Stomach smooth muscle (tissue), 2 donors: ENCODE data around the gene FBF1.

Experiments used
- H3K27ac ChIP-seq: one replicate; pipeline ENCODE4 v1.7.0; 2013; ENCODE audit warnings: mild to moderate bottlenecking, low read length, inconsistent platforms
- H3K27me3 ChIP-seq, 2 donors: one replicate each; pipeline ENCODE4 v1.7.0; 2013; ENCODE audit warnings: low read length in 2 of 2; ENCODE audit not compliant: insufficient read depth in 2 of 2, control insufficient read depth in 1 of 2
- H3K36me3 ChIP-seq, 2 donors: one replicate each; pipeline ENCODE4 v1.7.0; 2013; ENCODE audit warnings: low read length in 2 of 2; ENCODE audit not compliant: control insufficient read depth in 2 of 2, insufficient read depth in 2 of 2
- H3K4me1 ChIP-seq: one replicate; pipeline ENCODE4 v1.7.0; 2013; ENCODE audit warnings: low read length; ENCODE audit not compliant: control insufficient read depth, insufficient read depth
- H3K4me3 ChIP-seq, 2 donors: one replicate each; pipeline ENCODE4 v1.7.0; 2013; ENCODE audit warnings: low read length in 2 of 2
- H3K9ac ChIP-seq, 2 donors: one replicate each; pipeline ENCODE4 v1.7.0; 2013; ENCODE audit warnings: low read length in 2 of 2, mild to moderate bottlenecking in 1 of 2
- H3K9me3 ChIP-seq, 2 donors: one replicate each; pipeline ENCODE4 v1.7.0; 2013; ENCODE audit warnings: low read length in 2 of 2; ENCODE audit not compliant: control insufficient read depth in 2 of 2
- donor health status: healthy.
- donor health status: Pancreatic carcinoma.

FBF1 gene

DNA sequence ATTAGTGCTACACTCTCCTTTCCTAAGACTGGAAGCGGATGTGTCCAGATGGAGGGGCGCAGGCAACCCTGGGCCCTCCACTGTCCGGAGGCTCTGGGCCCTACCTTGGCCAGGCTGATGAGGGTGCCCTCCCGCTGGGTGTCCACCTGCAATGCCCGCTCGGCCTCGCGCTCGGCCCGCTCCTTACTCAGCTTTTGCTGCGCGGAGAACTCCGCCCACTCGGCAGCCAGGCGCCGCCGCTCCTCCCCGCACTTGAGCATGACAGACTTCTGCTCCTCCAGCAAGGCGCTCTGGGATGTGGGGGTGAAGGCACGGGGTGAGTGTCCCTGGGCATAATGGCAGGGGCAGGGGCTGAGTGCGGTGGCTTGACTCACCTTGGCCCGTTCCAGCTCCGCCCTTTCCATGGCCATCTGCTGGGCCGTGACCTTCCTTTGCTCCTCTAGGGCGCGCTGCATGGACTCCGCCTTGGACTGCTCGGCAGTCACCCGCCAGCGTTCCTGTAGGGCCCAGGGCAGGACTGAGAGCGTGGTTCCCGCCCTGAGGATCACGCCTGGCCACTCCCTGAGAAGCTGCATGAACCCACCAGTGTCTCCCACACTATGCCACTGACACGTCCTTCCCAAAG lies 26.1 kb downstream of the FBF1 start:
- H3K9ac ChIP-seq: no peak overlapping the region
- H3K27me3 ChIP-seq: no peaks in the 10 kb centered on the region
- H3K36me3 ChIP-seq: peaks cover 0 to 10% of the 10 kb centered on the region in 2 donors
- no peak overlapping the region for H3K4me3 ChIP-seq
- H3K9me3 ChIP-seq: no peaks in the 10 kb centered on the region
- no peaks in the 10 kb centered on the region for H3K4me1 ChIP-seq
- no peak overlapping the region for H3K27ac ChIP-seq

DNA sequence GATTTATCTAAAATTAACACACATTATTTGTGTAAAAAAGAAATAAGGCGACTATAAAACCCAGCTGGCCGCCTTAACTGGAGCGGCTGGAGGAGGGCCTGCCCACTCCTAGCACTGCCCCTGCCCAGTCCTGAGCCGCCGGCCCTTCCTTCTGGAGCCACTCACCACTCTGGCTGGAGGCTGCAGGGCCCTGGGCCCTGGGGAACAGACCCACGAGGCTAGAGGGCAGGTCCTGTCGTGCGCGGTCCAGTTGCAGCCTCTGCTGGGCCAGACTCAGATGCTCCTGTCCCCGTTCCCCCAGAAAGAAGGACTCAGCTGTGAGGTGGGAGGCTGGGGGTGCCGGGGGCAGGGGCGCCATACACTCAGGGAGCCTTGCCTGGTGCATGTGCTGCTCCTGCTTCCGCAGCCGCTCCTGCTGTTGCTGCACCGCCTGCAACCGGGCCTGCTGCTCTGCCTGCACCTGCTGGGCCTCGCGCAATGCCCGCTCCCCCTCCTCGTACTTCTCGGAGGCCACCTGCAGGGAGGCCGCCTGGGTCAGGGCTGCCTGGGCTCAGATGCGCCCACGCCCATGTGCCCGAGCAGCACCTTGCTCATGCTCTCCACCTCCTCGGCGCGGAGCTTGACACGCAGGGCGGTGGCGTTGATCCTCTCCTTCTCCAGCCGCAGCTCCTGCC lies 27.2 kb downstream of the FBF1 start:
- no peak overlapping the region for H3K27ac ChIP-seq
- H3K9me3 ChIP-seq: no peaks in the 10 kb centered on the region
- no peak overlapping the region for H3K9ac ChIP-seq
- H3K4me1 ChIP-seq: no peaks in the 10 kb centered on the region
- H3K4me3 ChIP-seq: no peak overlapping the region
- H3K36me3 ChIP-seq: peaks cover 0 to 10% of the 10 kb centered on the region in 2 donors
- H3K27me3 ChIP-seq: no peaks in the 10 kb centered on the region

DNA sequence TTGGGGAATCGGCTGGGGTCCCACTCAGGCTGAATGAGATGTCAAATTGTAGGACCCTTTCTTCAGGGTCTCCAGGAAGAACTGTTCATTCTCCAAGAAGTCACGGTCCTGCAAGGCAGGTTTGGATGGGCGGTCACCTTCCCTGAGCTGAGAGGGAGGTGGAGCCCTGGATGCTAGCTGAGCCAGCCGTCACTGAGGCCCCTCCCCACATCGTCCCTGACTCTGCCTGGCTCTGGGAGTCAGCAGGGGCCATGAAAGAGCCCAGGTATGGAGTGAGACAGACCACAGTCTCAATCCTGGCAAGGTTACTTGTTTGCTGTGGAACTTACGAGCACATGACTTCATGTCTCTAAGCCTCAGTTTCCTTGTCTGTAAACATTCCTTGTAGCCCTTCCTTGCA lies 30.1 kb downstream of the FBF1 start:
- no peaks in the 10 kb centered on the region for H3K4me1 ChIP-seq
- H3K9ac ChIP-seq: no peak overlapping the region
- H3K9me3 ChIP-seq: no peaks in the 10 kb centered on the region
- no peak overlapping the region for H3K4me3 ChIP-seq
- peaks cover 0 to 10% of the 10 kb centered on the region in 2 donors for H3K36me3 ChIP-seq
- no peak overlapping the region for H3K27ac ChIP-seq
- H3K27me3 ChIP-seq: no peaks in the 10 kb centered on the region

DNA sequence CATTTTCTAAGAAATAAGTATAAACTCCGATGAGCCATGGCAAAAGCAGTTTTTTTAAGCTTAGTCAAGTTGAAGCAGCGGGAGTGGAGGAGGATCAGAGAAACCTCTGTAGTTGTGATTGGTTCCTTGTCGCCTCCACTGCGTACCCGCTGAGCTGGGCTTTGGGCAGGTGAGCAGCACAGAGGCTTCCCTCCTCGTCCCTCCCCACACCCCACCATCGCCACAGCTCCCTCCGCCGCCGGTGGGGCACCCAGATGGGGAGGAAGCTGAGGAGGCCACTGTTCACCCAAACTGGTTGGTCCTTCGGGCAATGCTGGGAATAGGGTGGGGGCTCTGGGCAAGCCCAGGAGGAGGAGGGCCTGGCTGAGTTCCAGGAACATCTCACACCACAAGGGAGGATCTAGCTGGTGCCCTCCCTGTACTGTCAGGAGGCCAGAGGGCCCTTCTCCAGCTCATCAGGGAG lies 31.0 kb downstream of the FBF1 start:
- Histone ChIP-seq H3K4me3 (no peak overlapping the region), H3K27ac (no peak overlapping the region), H3K27me3 (no peaks in the 10 kb centered on the region), H3K9me3 (no peaks in the 10 kb centered on the region), H3K9ac (no peak overlapping the region), H3K36me3 (peaks cover 0 to 10% of the 10 kb centered on the region in 2 donors), H3K4me1 (peaks cover 2% of the 10 kb centered on the region)

DNA sequence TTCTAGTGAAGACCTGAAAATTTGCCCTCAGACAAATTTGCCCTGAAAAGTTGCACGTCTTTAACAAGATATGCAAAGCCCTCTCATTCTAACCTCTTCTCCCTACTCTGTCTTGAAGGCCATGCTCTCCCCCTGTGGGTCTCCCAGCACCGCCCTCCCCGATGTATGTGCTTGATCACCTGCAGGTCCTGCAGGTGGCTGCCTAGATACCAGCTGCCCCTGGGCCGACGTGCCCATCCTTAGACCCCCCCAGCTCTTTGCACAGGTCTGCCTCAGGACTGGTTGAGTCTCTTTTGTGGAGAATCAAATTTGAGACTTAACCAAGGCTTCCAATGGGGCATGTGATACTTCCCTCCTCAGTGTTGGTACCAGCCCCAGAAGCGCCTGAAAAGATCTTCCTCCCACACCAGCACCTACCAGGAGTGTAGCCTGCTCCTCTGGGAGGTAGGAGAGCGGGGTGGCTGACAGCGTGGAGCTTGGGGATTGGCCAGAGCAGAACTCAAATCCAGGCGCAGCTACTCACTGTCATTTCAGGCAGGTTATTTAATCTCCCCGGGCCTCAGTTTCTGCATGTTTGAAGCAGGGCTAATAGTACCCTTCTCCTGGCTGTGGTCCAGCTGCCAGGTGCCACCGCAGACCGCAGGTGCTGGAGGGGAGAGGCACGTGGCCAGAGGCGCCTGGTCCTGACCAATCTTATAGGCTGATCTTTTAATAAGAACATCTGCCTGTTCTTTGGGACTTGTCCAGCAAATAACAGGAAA lies 31.6 kb downstream of the FBF1 start:
- Histone ChIP-seq H3K4me1 (peaks cover 2% of the 10 kb centered on the region), H3K9ac (no peak overlapping the region), H3K9me3 (no peaks in the 10 kb centered on the region), H3K27me3 (no peaks in the 10 kb centered on the region), H3K27ac (no peak overlapping the region), H3K4me3 (no peak overlapping the region), H3K36me3 (peaks cover 0 to 8% of the 10 kb centered on the region in 2 donors)

DNA sequence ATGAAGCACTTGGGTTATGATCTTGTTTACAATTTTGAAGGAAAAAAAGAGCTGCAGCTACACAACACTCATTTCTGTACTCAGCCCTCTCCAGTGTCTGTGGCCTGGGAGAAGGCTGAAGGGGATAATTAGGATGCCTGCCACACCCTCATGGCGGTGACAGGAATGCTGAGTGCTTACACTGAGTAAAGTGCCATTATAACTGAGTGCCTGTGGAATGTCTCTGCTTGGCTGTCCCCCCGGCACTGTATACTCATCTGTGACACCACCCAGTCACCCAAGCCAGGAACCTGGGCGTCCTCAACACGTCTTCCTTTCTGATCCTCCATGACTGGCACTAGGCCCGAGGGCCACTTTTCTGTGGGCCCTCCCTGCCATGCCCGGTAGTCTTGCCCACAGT lies 32.6 kb downstream of the FBF1 start:
- H3K27me3 ChIP-seq: no peaks in the 10 kb centered on the region
- H3K36me3 ChIP-seq: peaks cover 0 to 6% of the 10 kb centered on the region in 2 donors
- H3K9ac ChIP-seq: no peak overlapping the region
- H3K27ac ChIP-seq: no peak overlapping the region
- no peaks in the 10 kb centered on the region for H3K9me3 ChIP-seq
- peaks cover 7% of the 10 kb centered on the region for H3K4me1 ChIP-seq
- no peak overlapping the region for H3K4me3 ChIP-seq

DNA sequence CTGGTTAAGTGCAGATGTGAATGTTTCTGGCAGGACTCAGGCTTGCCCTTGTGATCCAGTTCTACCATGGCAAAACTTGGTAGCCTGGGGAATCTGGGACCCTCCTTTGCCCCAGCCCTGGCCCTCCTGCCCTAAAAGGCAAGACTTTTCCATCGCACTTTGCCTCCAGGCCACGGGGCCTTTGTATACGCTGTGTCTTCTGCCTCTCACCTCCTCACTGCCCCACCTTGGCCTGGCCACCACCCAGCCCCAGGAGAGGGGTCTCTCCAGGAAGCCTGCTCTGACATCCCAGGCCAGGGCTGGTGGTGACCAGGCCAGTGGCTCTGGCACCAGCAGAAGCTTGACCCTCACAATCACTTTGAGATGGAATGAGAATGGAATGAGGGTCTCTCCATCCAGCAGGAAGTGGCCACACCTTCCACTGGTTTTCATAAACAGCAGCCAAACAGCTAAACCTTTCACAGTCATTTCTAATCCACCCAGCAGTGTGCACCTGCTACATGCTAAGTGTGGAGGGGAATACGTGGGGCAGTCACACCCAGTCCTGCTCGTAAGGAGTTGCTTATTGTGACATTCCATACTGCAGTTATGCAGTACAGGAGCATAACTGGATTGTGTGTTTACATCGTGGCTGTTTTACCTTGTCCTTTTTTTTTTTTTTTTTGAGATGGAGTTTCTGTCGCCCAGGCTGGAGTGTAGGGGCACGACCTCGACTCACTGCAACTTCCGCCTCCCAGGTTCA lies 34.5 kb downstream of the FBF1 start:
- Histone ChIP-seq H3K4me1 (peaks cover 7% of the 10 kb centered on the region), H3K9ac (peak overlapping the region in 1 of 2 donors; percentile 31), H3K4me3 (no peak overlapping the region), H3K27me3 (no peaks in the 10 kb centered on the region), H3K36me3 (peaks cover 3 to 8% of the 10 kb centered on the region in 2 donors), H3K9me3 (no peaks in the 10 kb centered on the region), H3K27ac (no peak overlapping the region)

DNA sequence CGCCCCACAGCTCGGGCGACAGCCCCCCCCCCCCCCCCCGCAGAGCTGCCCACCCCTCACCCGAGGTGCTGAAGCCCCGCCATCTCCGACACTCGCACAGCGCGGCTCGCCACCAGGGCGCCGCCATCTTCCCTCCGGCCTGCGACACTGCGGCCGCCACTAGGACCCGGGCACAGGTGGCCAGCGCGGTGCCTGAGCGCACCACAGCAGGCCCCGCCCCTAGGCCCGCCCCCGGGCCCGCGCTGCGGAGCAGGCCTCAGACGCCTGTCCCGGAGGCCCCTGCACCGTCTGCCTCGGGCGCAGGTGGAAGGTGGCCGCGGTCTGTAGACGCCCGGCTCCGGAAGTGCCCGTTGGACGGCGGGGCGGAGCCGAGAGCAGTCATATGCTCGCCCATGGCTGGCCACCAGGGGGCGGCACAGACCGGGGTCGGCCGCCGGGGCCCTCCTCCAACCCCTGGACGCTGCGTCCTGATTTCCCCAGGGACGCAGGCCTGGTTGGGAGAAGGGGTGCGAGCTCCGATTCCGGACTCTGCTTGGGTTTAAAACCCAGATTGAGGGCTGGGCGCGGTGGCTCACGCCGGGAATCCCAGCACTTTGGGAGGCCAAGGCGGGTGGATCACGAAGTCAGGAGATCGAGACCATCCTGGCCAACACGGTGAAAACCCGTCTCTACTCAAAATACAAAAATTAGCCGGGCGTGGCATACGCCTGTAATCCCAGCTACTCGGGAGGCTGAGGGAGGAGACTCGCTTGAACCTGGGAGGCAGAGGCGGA lies 35.9 kb downstream of the FBF1 start, which contains the start of gene MRPL38:
Gene MRPL38 (minus strand): TSS at position 136 of the 773 bp plus-strand sequence. CDS start 9 bp downstream, at position 127.
- peaks cover 9 to 14% of the 10 kb centered on the region in 2 donors for H3K36me3 ChIP-seq

DNA sequence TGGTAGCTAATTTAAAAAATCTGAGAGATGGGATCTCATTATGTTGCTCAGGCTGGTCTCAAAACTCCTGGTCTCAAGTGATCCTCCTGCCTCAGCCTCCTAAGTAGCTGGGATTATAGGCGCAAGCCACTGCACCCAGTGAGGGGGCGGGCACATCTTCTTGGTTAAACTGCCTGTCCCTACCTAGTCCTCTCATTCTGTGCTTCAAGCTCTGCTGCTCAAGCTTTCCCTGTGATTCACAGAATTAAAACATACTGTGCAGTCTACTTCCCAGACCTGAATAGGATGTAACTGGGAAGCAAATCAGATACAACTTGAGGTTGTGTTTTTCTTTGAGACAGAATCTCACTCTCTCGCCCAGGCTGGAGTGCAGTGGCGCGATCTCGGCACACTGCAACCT lies 38.4 kb downstream of the FBF1 start:
- Histone ChIP-seq H3K4me1 (peaks cover 11% of the 10 kb centered on the region), H3K4me3 (no peak overlapping the region), H3K9ac (no peak overlapping the region), H3K27ac (no peak overlapping the region), H3K36me3 (peaks cover 16 to 29% of the 10 kb centered on the region in 2 donors), H3K9me3 (no peaks in the 10 kb centered on the region), H3K27me3 (no peaks in the 10 kb centered on the region)

More for the DNA sequence above, 35.9 kb downstream of the FBF1 start, which contains the start of gene MRPL38:
- Histone ChIP-seq H3K27ac (peak within 1 kb of the TSS; percentile 83), H3K27me3 (no peaks in the 10 kb centered on the region), H3K4me3 (peak within 1 kb of the TSS; percentile 70 to 79), H3K9ac (peak within 1 kb of the TSS; percentile 89 to 90), H3K4me1 (peaks cover 7% of the 10 kb centered on the region), H3K9me3 (no peaks in the 10 kb centered on the region)

DNA sequence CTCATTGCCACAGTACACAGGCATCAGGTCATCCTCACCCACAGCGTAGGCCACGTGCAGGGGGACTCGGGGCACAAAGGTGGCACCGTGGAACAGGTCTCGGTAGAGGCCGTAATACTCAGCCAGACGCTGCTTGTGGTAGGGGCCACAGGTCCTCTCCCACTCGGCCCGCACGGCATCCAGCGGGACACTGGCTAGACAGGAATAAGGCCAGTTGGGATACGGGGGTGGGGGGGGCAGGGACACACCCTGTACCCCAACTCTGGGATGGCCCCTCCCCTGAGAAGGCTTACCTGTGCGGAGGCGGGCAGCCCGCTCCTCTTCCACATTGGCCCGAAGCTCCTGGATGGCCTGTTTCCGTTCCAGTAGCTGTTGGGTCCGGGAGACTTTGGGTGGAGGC lies 39.1 kb downstream of the FBF1 start:
- Histone ChIP-seq H3K4me1 (peaks cover 17% of the 10 kb centered on the region), H3K9ac (no peak overlapping the region), H3K36me3 (peaks cover 16 to 29% of the 10 kb centered on the region in 2 donors)

More for the DNA sequence above, 39.1 kb downstream of the FBF1 start:
- Histone ChIP-seq H3K27me3 (no peaks in the 10 kb centered on the region), H3K4me3 (no peak overlapping the region), H3K27ac (no peak overlapping the region), H3K9me3 (no peaks in the 10 kb centered on the region)
